ENCODE data around the gene CDK9. TPM values are rescaled to one million over a fixed set of nuclear protein-coding genes. Genes with fewer than 3 reads are reported as not detected.
A peak's percentile ranks its signal among the peaks of the same experiment; 100 is the strongest.
"Not testable (repeated sequence)": the region's sequence is repeated elsewhere in the genome, so short reads cannot be mapped to it uniquely, and the experiment has no call there.

The CDK9 gene
- total RNA-seq, 1 donor from 2014 or later = 96.2 TPM

GRCh38 chr9:127778280-127779135, 7.3 kb upstream of the CDK9 start, which contains the start of gene SH2D3C:
Gene SH2D3C, minus strand, starts transcription at chr9:127778666. Its CDS starts 39 bp downstream, at chr9:127778627.
- H3K27me3 ChIP-seq (ENCODE audit: low read depth) = no peaks in the 10 kb centered on the region
- H3K4me3 ChIP-seq = peak within 1 kb of the TSS; percentile 53
- intact Hi-C loops (cut with DNase I) = no loop called here
- H3K4me1 ChIP-seq = peaks cover 49% of the 10 kb centered on the region
- peak; percentile 63 for DNase-seq
- no peak for TF ChIP-seq CTCF (IDR thresholded peaks at IDR 0.05)
- peaks cover 3% of the 10 kb centered on the region for H3K36me3 ChIP-seq
- H3K27ac ChIP-seq = peak within 1 kb of the TSS; percentile 89
- peak; percentile 33 to 55 for ATAC-seq
- H3K9me3 ChIP-seq = no peaks in the 10 kb centered on the region

- TF ChIP-seq CTCF (IDR thresholded peaks at IDR 0.05) = no peak
- peak overlapping the region; percentile 89 for H3K27ac ChIP-seq
- ATAC-seq (peak; percentile 30 to 54), DNase-seq (no peak)
- H3K4me3 ChIP-seq = peak overlapping the region; percentile 53
- H3K36me3 ChIP-seq = no peaks in the 10 kb centered on the region
- H3K9me3 ChIP-seq = no peaks in the 10 kb centered on the region
- H3K27me3 ChIP-seq (ENCODE audit: low read depth) = no peaks in the 10 kb centered on the region
- peaks cover 58% of the 10 kb centered on the region for H3K4me1 ChIP-seq
- intact Hi-C loops (cut with DNase I) = no loop called here
These were observed 6.5 kb upstream of the CDK9 start for GRCh38 chr9:127779136-127779981.

GRCh38 chr9:127780126-127780885, 5.5 kb upstream of the CDK9 start:
- Histone ChIP-seq H3K27me3 (ENCODE audit: low read depth) (no peaks in the 10 kb centered on the region), H3K4me1 (peaks cover 63% of the 10 kb centered on the region), H3K9me3 (no peaks in the 10 kb centered on the region), H3K36me3 (no peaks in the 10 kb centered on the region), H3K4me3 (no peak overlapping the region), H3K27ac (peak overlapping the region; percentile 89)
- intact Hi-C loops (cut with DNase I) = no loop called here
- ATAC-seq (no peak), DNase-seq (no peak)
- TF ChIP-seq CTCF (IDR thresholded peaks at IDR 0.05) = no peak

GRCh38 chr9:127780909-127781308, 4.9 kb upstream of the CDK9 start:
- ATAC-seq; H3K4me3 ChIP-seq; intact Hi-C loops (cut with DNase I); H3K27me3 ChIP-seq (ENCODE audit: low read depth); H3K36me3 ChIP-seq; H3K9me3 ChIP-seq; DNase-seq: not testable (repeated sequence)
- peaks cover 63% of the 10 kb centered on the region for H3K4me1 ChIP-seq
- H3K27ac ChIP-seq = peak overlapping the region; percentile 89

- intact Hi-C loops (cut with DNase I) = no loop called here
- H3K4me1 ChIP-seq = peaks cover 67% of the 10 kb centered on the region
- no peaks in the 10 kb centered on the region for H3K9me3 ChIP-seq
- no peak for TF ChIP-seq CTCF (IDR thresholded peaks at IDR 0.05)
- H3K27me3 ChIP-seq (ENCODE audit: low read depth) = no peaks in the 10 kb centered on the region
- no peak overlapping the region for H3K27ac ChIP-seq
- ATAC-seq = no peak
- H3K4me3 ChIP-seq = no peak overlapping the region
- peaks cover 2% of the 10 kb centered on the region for H3K36me3 ChIP-seq
- no peak for DNase-seq
These were observed 4.0 kb upstream of the CDK9 start for GRCh38 chr9:127781806-127782205.
